IMR-90 (cell line): Measurements from ENCODE around the gene TCTA.
"Not testable (repeated sequence)": the region's sequence is repeated elsewhere in the genome, so short reads cannot be mapped to it uniquely, and the experiment has no call there.

Experiments
- BHLHE40 ChIP-seq: fragments of 150-350 bp; IDR thresholded peaks from 2 replicates; pipeline ENCODE4 v1.6.1; 2016; ENCODE audit warnings: mild to moderate bottlenecking, low read depth, low read length
- CEBPB ChIP-seq: IDR thresholded peaks from 2 replicates; pipeline ENCODE4 v1.6.1; 2012; ENCODE audit warnings: low read depth, low read length, improper control_type of control experiment
- FOS ChIP-seq: fragments of 150-350 bp; IDR thresholded peaks from 2 replicates; pipeline ENCODE4 v1.6.1; 2016; ENCODE audit warnings: low read depth, low read length
- MAFK ChIP-seq: IDR thresholded peaks from 2 replicates; pipeline ENCODE4 v1.6.1; 2012; ENCODE audit warnings: low read depth, low read length, improper control_type of control experiment
- MAZ ChIP-seq: IDR thresholded peaks from 2 replicates; pipeline ENCODE4 v1.6.1; 2012; ENCODE audit warnings: low read depth, mild to moderate bottlenecking, low read length, improper control_type of control experiment, moderate library complexity, borderline replicate concordance
- MXI1 ChIP-seq: IDR thresholded peaks from 2 replicates; pipeline ENCODE4 v1.6.1; 2012; ENCODE audit warnings: low read depth, mild to moderate bottlenecking, low read length, moderate library complexity, borderline replicate concordance
- POLR2A ChIP-seq: IDR thresholded peaks from 2 replicates; pipeline ENCODE4 v1.6.1; 2012; ENCODE audit warnings: mild to moderate bottlenecking, low read depth, low read length
- RAD21 ChIP-seq: IDR thresholded peaks from 2 replicates; pipeline ENCODE4 v1.6.1; 2012; ENCODE audit warnings: low read length, improper control_type of control experiment
- RFX5 ChIP-seq: IDR thresholded peaks from 2 replicates; pipeline ENCODE4 v1.8.0; 2012; ENCODE audit warnings: low read depth, mild to moderate bottlenecking, low read length, moderate library complexity
- SMC3 ChIP-seq: fragments of 150-350 bp; IDR thresholded peaks from 2 replicates; pipeline ENCODE4 v1.6.1; 2016; ENCODE audit warnings: low read depth, mild to moderate bottlenecking, antibody characterized with exemption, low read length, moderate library complexity
- TF ChIP-seq, protein P1 (sequence below): conservative IDR thresholded peaks from 2 replicates; pipeline ENCODE4 v1.5.1; 2012; ENCODE audit warnings: mild to moderate bottlenecking, low read depth, low read length, improper control_type of control experiment
- TF ChIP-seq, protein P2 (sequence below): fragments of 150-350 bp; IDR thresholded peaks from 2 replicates; pipeline ENCODE4 v1.6.1; 2017; ENCODE audit warnings: mild to moderate bottlenecking, antibody characterized with exemption, low read length, low read depth
- TF ChIP-seq, protein P3 (sequence below): fragments of 150-350 bp; IDR thresholded peaks from 2 replicates; pipeline ENCODE4 v1.6.1; 2016; ENCODE audit warnings: low read depth, mild to moderate bottlenecking, low read length, moderate library complexity, borderline replicate concordance

DNA sequence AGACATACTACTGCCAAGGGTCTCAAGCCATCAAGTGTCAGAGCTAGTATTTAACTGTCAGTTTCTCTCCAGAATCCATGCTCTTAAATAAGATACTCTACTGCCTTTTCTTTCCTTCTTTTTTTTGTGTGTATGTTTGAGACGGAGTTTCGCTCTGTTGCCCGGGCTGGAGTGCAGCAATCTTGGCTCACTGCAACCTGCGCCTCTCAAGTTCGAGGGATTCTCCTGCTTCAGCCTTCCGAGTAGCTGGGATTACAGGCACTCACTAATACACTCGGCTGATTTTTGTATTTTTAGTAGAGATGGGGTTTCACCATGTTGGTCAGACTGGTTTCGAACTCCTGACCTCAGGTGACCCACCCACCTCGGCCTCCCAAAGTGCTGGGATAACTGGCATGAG lies 6.7 kb upstream of the TCTA start:
- not testable (repeated sequence) for TF ChIP-seq RFX5, POLR2A, MAZ, MXI1, SMC3, MAFK, CEBPB, FOS, RAD21, BHLHE40
- TF ChIP-seq, protein P1, sequence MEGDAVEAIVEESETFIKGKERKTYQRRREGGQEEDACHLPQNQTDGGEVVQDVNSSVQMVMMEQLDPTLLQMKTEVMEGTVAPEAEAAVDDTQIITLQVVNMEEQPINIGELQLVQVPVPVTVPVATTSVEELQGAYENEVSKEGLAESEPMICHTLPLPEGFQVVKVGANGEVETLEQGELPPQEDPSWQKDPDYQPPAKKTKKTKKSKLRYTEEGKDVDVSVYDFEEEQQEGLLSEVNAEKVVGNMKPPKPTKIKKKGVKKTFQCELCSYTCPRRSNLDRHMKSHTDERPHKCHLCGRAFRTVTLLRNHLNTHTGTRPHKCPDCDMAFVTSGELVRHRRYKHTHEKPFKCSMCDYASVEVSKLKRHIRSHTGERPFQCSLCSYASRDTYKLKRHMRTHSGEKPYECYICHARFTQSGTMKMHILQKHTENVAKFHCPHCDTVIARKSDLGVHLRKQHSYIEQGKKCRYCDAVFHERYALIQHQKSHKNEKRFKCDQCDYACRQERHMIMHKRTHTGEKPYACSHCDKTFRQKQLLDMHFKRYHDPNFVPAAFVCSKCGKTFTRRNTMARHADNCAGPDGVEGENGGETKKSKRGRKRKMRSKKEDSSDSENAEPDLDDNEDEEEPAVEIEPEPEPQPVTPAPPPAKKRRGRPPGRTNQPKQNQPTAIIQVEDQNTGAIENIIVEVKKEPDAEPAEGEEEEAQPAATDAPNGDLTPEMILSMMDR: not testable (repeated sequence)
- TF ChIP-seq, protein P2, sequence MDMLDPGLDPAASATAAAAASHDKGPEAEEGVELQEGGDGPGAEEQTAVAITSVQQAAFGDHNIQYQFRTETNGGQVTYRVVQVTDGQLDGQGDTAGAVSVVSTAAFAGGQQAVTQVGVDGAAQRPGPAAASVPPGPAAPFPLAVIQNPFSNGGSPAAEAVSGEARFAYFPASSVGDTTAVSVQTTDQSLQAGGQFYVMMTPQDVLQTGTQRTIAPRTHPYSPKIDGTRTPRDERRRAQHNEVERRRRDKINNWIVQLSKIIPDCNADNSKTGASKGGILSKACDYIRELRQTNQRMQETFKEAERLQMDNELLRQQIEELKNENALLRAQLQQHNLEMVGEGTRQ: not testable (repeated sequence)
- TF ChIP-seq, protein P3, sequence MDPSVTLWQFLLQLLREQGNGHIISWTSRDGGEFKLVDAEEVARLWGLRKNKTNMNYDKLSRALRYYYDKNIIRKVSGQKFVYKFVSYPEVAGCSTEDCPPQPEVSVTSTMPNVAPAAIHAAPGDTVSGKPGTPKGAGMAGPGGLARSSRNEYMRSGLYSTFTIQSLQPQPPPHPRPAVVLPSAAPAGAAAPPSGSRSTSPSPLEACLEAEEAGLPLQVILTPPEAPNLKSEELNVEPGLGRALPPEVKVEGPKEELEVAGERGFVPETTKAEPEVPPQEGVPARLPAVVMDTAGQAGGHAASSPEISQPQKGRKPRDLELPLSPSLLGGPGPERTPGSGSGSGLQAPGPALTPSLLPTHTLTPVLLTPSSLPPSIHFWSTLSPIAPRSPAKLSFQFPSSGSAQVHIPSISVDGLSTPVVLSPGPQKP: not testable (repeated sequence)
